IMR-90 (cell line): ENCODE results near the gene TMCC1.

Experiments
- FOS ChIP-seq: fragments of 150-350 bp; IDR thresholded peaks from 2 replicates; pipeline ENCODE4 v1.6.1; 2016; ENCODE audit warnings: low read depth, low read length
- POLR2A ChIP-seq: IDR thresholded peaks from 2 replicates; pipeline ENCODE4 v1.6.1; 2012; ENCODE audit warnings: mild to moderate bottlenecking, low read depth, low read length
- RAD21 ChIP-seq: IDR thresholded peaks from 2 replicates; pipeline ENCODE4 v1.6.1; 2012; ENCODE audit warnings: low read length, improper control_type of control experiment
- SMC3 ChIP-seq: fragments of 150-350 bp; IDR thresholded peaks from 2 replicates; pipeline ENCODE4 v1.6.1; 2016; ENCODE audit warnings: low read depth, mild to moderate bottlenecking, antibody characterized with exemption, low read length, moderate library complexity
- TF ChIP-seq, protein P1 (sequence below): fragments of 150-350 bp; IDR thresholded peaks from 2 replicates; pipeline ENCODE4 v1.6.1; 2016; ENCODE audit warnings: low read depth, mild to moderate bottlenecking, low read length, moderate library complexity, borderline replicate concordance
- TF ChIP-seq, protein P2 (sequence below): conservative IDR thresholded peaks from 2 replicates; pipeline ENCODE4 v1.5.1; 2012; ENCODE audit warnings: mild to moderate bottlenecking, low read depth, low read length, improper control_type of control experiment

DNA sequence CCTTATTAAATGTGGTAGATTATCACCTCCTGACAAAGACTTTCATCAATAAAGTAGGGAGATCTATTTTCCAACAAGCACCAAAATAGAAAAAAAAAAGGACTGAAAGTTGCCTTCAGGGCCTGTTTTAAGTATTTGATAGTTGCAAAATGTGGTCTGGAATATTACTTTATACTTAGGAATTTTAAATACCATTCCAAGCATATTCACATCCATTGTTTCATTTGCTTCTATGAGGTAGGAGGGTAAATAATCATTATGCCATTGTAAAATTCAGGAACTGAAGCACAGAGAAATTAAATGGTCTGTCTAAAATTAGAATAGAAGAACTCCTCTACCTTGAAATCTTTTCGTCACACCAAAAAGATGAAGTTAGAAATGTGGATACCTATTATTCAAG lies 110.0 kb downstream of the TMCC1 start:
- TF ChIP-seq, protein P1, sequence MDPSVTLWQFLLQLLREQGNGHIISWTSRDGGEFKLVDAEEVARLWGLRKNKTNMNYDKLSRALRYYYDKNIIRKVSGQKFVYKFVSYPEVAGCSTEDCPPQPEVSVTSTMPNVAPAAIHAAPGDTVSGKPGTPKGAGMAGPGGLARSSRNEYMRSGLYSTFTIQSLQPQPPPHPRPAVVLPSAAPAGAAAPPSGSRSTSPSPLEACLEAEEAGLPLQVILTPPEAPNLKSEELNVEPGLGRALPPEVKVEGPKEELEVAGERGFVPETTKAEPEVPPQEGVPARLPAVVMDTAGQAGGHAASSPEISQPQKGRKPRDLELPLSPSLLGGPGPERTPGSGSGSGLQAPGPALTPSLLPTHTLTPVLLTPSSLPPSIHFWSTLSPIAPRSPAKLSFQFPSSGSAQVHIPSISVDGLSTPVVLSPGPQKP, result no peak
- TF ChIP-seq, protein P2, sequence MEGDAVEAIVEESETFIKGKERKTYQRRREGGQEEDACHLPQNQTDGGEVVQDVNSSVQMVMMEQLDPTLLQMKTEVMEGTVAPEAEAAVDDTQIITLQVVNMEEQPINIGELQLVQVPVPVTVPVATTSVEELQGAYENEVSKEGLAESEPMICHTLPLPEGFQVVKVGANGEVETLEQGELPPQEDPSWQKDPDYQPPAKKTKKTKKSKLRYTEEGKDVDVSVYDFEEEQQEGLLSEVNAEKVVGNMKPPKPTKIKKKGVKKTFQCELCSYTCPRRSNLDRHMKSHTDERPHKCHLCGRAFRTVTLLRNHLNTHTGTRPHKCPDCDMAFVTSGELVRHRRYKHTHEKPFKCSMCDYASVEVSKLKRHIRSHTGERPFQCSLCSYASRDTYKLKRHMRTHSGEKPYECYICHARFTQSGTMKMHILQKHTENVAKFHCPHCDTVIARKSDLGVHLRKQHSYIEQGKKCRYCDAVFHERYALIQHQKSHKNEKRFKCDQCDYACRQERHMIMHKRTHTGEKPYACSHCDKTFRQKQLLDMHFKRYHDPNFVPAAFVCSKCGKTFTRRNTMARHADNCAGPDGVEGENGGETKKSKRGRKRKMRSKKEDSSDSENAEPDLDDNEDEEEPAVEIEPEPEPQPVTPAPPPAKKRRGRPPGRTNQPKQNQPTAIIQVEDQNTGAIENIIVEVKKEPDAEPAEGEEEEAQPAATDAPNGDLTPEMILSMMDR, result no peak
- TF ChIP-seq RAD21 (no peak), POLR2A (no peak), SMC3 (no peak), FOS (no peak)
